Activated CD8-positive, alpha-beta memory T cell treated with anti-CD3 and anti-CD28 coated beads for 48 hours (primary cell): Measurements from ENCODE around the gene SLC4A5.
"Not testable (repeated sequence)": the region's sequence is repeated elsewhere in the genome, so short reads cannot be mapped to it uniquely, and the experiment has no call there.

Source experiments
- DNase-seq, 3 experiments: peaks; one replicate each; pipeline ENCODE4 v3.0.0-alpha.2; 2020; ENCODE audit warnings: low read depth in 2 of 3, low spot score in 2 of 3

Gene SLC4A5

DNA sequence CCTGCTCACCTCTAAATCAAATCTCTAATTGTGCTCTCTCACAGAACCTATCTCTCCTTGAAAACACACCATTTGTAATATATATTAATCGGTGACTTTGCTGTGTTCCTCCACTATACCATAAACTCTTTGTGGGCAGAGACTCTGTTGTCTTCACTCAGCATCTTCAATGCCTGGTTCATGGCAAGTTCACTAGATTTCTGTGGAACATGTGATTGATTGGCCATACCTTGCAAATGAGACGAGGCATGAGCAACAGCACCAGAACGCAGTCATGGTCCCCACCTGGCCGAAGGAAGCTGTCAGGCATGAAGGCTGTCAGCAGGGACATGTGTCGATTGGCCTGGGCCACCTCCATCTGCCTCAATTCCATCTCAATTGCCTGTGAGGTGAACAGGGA lies 25.3 kb upstream of the SLC4A5 start:
- no peak for DNase-seq

DNA sequence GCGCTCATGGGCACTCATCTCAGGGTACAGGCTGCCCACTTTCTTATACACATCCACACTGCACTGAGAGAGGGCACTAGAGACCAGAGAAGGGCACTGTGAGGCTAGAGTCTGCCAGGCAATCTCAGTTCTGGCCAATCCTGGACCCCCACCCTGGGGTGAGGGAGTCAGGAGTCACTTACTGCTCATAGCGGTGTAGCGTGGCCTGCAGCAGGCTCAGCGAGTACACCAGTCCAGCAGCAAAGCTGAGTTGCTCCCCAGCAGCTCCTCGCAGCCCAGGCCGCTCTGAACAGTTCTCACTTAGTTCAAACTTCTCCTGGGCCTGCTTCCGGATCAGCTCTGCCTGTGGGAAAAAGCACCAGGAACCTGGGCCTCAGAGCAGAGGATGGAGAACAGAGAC lies 24.6 kb upstream of the SLC4A5 start:
- DNase-seq, result no peak

DNA sequence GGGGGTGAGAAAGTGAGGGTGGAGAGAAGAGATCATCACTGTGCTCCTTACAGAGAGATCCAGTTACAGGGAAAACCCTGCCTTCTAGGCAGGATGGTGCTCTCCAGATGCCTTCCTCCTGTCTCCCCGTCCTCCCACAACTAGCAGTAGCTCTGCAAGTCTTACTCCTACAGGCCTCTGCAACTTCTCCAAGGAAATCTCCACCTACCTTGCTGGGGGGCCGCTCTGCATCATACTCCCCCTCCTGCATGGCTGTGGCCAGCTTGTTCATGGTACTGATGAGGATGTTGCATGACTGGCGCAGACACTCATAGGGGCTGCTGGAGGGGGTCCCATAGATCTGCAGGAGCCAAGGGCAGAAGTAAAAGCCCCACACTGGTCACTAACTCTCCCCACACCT lies 22.8 kb upstream of the SLC4A5 start:
- no peak for DNase-seq

DNA sequence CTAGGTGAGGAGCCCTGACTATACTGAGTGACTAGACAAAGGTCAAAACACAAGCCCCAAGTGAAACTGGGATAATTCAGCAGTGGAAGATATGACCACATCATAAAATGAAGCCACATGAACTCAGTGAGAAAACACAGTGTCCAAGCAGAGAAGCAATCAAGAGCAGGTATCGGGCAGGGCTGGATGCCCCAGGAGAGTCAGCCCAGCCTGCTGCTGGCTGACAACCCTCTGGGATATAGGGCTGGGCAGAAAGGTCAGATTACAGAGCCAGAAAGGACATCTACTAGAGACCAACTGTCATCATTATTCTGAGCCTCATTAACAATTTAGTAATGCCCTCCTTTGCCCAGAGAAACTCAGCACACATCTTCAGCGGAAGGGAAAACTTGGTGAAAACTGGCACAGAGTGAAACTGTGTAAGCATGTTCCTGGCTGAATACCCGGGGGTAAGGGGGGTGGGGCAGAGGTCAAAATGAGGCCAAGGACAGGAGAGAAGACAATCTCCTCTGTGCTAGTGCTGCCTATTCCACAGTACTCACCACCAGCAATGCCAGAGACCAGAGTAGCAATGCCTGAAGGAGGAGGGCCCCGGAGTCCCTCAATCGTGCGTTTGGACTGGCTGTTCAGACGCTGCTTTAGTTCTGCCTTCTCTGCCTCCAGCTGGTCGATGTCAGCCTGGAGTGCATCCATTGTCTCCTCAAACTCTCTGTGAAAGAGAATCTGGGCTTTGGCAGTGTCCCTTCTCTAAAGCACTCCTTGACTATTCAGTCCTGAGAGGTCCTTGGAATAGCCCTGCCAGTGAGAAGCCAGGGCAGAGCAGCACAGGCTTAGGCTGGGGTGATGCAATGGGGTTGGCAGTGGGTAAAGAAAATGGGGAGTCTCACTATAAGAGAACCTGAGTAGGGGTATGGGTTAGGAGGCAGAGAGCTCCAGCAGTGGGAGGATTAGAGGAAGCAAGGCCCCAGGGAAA lies 21.6 kb upstream of the SLC4A5 start:
- no peak for DNase-seq

DNA sequence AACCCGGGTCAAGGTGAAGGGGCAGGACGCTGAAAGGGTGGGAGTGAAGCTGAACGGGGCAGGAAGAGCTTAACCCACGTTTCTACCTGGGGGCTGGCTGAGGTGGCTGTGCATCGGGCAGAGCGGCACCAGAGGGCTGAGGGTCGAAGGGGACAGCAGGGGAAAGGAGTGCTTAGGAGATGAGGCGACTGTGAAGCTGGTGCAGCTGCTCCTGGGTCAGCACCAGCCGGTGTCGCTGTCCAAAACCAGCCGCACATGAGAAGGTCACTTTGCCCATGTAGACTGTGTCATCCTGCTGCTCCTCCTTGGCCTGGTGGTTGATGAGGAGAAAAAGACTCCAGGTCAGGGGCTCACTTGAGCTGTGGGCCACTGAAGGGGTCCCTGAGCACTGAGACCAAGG lies 18.1 kb upstream of the SLC4A5 start:
- DNase-seq, result no peak

DNA sequence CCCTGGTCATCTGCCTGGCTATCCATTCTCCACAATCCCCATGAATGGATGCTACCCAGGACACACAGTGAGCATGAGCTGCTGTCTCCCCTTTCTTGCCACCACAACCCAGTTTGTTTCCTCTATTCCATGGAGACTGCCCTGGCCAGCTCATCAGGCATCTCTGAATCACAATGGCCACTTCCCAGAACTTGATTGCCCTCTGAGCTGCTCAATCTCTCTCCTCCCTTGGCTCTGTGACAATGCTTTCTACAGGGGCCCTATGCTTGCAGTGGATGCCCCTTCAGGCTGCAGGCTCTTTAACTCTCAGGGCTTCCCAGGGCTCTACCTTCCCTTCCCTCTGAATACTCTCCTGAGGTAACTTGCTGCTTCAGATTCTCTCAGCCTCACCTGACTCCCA lies 14.4 kb upstream of the SLC4A5 start:
- DNase-seq, result no peak

DNA sequence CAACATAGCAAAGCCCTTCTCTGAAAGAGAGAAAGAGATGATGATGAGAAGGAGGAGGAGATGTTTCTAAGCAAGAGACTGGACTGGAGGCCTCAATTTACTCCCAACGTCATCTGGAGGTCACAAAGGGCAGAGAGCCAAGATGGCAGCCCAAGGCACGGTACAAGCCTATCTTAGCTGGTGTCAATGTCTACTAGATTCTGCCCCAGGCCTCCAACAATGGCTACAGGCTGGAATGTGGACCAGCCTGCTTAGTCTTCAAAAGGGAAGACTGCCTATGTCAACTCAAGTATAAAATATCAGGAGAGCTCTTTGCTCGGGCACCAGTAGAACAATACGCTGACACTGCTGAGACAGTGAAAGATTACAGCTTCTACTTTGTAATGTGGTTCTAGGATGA lies 6.7 kb upstream of the SLC4A5 start:
- no peak for DNase-seq

DNA sequence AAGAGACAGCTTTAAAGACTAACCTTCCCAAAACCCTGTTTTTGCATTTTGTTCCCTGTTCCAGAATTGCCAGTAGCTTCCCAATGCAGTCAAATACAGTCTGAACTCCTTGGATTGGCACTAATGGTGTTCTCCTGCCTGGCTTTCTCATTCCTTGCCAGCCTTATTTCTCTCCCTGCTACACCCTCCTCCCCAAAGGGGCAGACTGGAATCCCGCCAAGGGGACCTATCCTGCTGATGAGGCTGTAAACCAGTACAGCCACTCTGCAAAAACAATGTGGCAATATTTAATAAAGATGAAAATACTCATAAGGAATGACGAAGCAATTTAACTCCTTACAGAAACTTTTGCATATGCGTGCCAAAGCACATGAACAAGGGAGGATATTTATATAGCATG lies 4.5 kb upstream of the SLC4A5 start:
- no peak for DNase-seq

DNA sequence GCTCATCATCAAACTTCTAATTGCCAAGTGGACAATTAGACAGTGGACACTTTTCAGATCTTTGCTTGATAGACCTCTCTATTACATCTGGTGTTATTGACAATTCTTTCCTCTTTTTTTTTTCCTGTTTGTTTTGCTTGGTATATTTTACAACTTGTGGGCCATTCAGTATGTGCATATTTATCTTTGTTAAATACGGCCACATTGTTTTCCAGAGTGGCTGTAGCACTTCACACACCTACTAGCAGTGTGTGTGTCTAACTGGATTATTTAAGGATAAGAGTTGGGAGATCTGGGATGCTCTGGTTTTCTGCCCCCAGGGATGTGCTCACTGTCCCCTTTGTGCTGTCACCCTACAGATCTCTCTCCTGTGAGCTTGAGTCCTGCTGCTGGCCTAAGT lies 4.1 kb upstream of the SLC4A5 start:
- no peak for DNase-seq

DNA sequence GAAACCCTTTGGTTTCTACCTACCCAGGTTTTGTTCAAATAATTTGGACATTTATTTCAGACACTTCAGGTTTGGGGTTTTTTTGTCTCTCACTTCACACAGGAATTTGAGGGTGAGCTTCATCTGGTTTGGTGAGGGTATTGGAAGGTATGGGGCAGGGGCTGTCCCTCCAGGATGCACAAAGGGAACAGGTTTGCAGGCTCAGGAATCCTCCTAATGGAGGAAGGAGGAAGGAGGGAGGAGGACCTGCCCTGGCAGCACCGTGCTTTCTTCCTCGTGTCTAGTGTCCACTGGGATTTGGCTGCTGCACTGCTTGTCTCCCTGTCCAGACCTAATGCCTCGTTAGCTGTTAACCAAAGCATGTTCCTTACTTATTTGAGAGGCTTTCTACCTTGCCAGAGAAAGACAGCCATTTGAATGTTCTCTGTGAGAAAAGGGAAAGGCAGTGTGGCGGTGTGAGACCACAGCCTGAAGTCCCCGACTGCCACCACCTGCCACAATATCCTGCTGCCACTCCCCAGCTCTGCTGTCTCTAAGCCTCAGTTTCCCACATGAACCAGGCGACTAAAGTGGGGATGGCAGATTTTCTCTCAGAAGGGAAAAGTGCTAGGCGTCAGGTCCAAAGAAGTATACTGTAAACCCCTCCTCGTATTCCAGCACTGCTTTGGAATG lies 2.2 kb upstream of the SLC4A5 start:
- DNase-seq, result no peak

DNA sequence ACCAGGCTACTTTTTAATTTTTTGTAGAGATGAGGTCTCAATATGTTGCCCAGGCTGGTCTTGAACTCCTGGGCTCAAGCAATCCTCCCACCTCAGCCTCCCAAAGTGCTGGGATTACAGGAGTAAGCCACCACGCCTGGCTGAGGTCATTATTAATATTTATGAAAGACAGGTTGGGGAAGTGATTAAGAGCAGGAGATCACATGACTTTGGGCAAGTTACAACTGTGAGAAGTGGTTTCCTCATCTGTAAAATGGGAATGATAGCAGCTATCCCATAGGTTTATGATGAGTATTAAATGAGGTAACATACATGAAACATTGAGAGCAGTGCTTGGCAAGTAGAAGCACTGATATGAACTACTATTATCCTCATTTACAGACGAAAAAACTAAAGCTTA lies 7.0 kb downstream of the SLC4A5 start:
- not testable (repeated sequence) for DNase-seq

DNA sequence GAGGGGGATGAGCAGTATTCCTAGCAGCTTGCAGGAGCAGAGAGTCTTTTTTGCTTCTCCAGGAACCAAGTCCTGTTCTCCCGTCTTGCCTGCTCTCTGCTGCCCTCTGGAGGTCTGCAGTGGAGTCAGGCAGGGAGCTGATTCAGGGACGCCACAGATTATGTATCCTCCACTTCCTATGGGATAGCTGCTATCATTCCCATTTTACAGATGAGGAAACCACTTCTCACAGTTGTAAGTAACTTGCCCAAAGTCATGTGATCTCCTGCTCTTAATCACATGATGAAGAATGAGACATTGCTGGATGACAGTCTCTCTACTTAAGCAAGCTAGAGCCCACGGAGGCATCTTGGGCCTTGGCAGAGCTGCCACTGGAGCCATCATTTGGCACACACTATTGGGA lies 8.3 kb downstream of the SLC4A5 start:
- DNase-seq, result peak; percentile 16 to 60 (median 54)

DNA sequence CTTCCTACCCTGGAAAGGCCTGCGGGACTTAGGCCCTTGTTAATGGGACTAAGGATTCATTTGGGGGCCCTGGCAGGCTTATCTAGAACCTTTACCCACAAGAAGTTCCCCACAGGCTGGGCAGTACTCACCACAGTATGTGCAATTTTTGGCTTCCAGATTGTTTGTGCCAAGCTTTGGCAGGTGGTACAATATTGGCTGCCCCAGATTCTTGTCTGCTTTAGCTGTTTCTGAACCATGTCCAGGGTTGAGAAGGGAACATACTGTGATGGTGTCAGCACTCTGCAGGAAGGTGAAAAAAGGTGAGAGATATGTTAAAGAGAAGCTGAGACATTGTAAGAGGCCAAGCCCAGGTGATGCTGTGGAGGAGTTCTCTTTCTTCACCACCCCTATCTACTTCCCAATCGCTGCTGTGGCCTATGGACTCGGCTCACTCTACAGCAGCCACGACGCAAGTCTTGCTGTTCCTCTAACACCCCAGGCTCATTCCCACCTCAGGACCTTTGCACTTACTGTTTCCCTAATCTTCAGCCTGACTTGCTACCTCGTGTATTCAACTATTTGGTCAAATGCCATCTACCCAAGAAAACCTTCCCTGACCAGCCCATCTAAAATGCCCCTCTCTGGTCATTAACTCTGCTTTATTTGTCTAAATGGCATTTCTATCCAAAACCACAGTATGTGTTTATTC lies 9.2 kb downstream of the SLC4A5 start:
- no peak for DNase-seq

DNA sequence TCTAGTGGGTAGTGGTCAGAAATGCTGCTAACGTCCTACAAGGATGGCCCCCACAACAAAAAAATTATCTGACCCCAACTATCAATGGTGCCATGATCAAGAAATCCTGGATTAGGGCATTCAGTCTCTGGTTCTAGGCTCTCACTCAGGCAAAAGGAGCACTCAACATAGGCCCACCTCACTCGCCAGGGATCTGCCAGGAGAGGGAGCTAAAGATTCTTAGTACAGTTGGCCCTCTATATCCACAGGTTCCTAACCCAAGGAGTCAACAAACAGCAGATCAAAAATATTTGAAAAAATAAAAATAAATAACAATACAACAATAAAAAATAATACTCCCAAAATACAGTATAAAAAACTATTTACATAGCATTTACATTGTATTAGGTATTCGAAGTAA lies 10.0 kb downstream of the SLC4A5 start:
- DNase-seq, result no peak

DNA sequence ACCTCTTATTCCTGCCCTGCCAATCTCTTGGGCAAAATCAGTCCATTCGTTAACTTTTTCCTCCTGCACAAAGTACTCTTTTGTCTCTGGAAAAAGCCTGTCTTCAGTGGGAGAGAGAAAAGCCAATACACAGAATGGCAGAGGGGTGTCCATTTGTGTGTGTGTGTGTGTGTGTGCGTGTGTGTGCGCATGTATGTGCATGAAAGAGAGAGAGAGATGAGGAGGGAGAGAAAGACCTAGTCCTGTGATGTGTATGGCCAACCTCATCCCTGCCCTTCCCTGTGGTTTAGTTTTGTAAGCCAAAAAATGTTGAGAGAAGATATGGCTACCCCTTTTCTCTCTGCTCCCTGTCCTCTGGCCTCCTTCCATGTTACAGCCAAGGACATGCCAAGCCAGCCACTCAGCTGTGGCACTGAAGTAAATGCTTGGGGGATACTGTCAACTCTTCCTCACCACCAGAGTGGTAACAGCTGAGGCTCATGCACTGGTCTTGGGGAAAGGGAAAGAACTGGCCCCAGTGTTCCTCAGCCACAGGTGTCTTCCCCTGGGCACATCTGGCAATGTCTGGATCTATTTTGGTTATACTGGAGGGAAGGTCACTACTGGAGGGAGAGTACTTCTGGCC lies 10.6 kb downstream of the SLC4A5 start:
- DNase-seq, result no peak

DNA sequence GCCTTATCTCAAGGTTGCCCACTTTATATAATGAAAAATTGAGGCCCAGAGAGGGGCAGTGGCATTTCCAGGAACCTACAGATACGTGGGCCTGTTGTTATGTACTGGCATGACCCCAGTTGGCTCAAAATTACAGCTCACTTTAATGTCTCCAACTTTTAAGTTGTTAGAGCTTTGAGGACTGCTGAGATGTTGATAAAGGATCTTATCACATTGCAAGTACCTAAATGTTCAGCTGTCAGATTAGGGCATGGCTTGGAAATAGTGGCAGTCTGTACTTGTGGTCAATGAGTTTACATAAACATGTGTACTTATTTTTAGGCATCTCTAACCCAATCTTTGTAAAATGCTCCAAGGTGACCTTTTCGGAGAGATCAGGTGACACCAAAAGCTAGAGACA lies 14.6 kb downstream of the SLC4A5 start:
- no peak for DNase-seq

DNA sequence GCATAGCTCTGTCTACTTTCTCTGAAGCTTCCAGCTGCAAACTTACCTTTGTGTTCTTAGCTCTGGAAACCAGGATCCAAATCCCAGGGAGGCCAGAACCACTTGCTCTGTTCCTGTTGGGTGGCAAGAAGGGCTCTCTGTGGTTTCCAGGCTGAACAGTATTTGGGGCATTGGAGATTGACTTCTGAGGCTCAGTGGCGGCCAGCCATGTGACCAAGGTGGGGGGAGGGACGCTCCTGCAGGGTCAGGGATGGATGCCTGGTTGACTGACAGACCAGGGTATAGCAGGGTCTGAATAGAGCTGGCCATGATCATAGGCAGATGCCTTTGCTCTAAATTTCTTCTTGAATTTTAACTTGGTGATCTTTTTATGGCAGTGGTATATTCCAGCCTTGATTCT lies 15.1 kb downstream of the SLC4A5 start:
- no peak for DNase-seq

DNA sequence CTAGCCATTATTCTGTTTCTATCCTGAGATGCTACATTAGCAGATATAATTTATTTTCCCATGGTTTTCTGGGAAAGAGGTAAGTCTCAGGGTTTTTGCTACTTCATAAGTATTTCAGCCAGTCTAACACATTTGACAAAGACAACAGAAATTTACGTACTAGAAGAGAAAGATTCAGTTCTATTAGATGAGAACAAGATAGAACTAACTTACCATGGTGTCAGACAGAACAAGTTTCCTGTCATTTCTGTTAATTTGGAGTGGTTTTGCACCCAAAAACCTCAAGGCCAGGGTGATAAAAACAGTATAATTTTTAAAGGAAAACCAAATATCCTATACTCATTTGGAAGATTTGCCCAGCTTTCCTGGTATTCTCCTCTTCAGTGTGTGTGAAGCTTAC lies 15.6 kb downstream of the SLC4A5 start:
- no peak for DNase-seq

DNA sequence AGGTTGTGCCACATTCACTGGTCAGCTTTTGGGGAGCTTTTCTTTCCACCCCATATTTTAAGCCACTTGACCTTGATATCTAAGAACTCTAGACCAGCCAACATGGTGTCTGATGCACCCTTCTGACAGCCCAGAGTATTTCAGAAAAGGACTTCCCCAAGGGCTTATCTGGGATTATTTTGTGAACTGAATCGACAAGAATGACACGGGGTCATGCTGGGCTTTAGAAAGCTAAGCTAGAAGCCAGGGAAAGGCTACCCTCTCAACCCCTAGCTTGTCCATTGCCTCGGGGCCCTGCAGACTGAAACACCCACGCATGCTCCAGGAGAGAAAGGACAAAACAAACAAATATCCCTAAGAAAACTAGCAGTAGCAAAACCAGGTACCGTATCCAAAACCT lies 16.0 kb downstream of the SLC4A5 start:
- DNase-seq, result no peak

DNA sequence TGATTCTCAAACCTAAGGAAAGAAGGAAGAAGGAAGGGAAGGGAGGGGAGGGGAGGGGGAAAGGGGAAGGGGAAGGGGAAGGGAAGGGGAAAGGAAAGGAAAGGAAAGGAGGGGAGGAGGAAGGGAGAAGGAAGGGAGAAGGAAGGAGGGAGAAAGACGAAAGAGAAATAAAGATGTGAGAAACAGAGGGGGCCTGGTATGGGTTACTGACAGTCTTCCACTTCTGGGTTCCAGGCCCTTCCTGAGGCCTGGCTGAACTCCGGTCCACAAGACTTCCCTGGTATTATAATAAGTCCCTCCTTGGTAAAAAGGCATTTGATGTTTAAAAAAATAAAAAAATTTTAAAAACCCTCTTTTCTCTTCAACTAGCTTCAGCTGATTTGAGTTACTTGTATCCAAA lies 17.4 kb downstream of the SLC4A5 start:
- no peak for DNase-seq

DNA sequence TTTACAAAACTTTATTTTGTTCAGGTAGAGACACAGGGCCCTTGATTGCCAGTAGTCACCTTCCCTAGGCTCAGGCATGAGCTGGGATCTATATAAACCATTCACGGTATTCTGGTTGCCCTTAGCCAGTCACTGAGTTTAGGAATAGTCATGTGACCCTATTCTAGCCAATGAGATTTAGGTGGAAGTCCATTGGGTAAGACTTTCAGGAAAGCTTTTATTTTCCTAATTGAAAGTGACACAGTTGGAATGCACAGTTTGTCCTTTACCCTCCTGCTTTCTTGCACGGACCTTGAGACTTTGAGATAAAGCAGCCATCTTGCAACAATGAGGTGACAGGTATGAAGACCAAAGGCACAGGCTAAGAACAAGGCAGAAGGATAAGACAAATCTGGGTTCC lies 21.5 kb downstream of the SLC4A5 start:
- no peak for DNase-seq

DNA sequence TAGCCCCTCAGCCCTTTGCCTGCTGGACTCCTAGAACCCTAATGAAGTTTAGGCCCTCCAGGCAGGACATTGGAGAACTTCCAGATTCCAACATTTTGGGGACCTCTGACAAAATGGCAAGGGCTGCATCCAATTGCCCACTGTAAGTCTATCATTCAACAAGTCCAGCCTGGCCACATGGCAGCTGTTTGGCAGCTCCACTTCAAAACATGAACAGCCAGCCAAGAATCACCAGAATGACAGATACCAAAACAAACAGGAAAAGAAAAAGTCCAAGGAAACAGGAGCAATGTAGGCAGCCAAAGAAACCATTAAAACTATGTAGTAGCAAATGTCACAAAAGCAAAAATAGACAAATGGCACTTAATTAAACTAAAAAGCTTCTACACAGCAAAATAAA lies 25.5 kb downstream of the SLC4A5 start:
- no peak for DNase-seq
